Astrocyte of the cerebellum (primary cell): Measurements from ENCODE around the gene SFXN1.
A peak's percentile ranks its signal among the peaks of the same experiment; 100 is the strongest.
"Not testable (repeated sequence)": the region's sequence is repeated elsewhere in the genome, so short reads cannot be mapped to it uniquely, and the experiment has no call there.

Source experiments
- DNase-seq: peaks from one replicate; pipeline ENCODE4 v3.0.0-alpha.2; 2011; ENCODE audit warnings: low read depth
- H3K4me3 ChIP-seq: 2 replicates; pipeline ENCODE4 v1.5.1; 2011; ENCODE audit warnings: mild to moderate bottlenecking, low read depth, low read length, moderate library complexity
- CTCF ChIP-seq: IDR thresholded peaks from 2 replicates; pipeline ENCODE4 v1.5.1; 2012; ENCODE audit warnings: low read length, low read depth, moderate library complexity, mild to moderate bottlenecking; ENCODE audit errors: missing control alignments
- in situ Hi-C: cut with HindIII; loops from 2 replicates; pipeline ENCODE4 v1.10.0; 2017; ENCODE audit warnings: low sequenced_read_pairs

SFXN1 gene

GRCh38 chr5:175501759-175502158 is 23.4 kb downstream of the SFXN1 start:
- no peak for TF ChIP-seq CTCF
- in situ Hi-C loops = no loop called here
- DNase-seq = no peak
- no peak overlapping the region for H3K4me3 ChIP-seq

GRCh38 chr5:175507671-175508070 is 29.3 kb downstream of the SFXN1 start:
- in situ Hi-C loops = not testable (repeated sequence)

GRCh38 chr5:175508896-175509295 is 30.5 kb downstream of the SFXN1 start:
- TF ChIP-seq CTCF = no peak
- in situ Hi-C loops = no loop called here
- no peak overlapping the region for H3K4me3 ChIP-seq
- no peak for DNase-seq

More at GRCh38 chr5:175507671-175508070, 29.3 kb downstream of the SFXN1 start:
- not testable (repeated sequence) for DNase-seq, H3K4me3 ChIP-seq

- no peak for TF ChIP-seq CTCF
These were observed 34.9 kb downstream of the SFXN1 start for GRCh38 chr5:175513297-175513696.

GRCh38 chr5:175513726-175514125 is 35.4 kb downstream of the SFXN1 start:
- H3K4me3 ChIP-seq = no peak overlapping the region
- DNase-seq = no peak
- in situ Hi-C loops = no loop called here
- no peak for TF ChIP-seq CTCF

More at GRCh38 chr5:175513297-175513696, 34.9 kb downstream of the SFXN1 start:
- DNase-seq = no peak
- H3K4me3 ChIP-seq = no peak overlapping the region
- in situ Hi-C loops = no loop called here

DNA sequence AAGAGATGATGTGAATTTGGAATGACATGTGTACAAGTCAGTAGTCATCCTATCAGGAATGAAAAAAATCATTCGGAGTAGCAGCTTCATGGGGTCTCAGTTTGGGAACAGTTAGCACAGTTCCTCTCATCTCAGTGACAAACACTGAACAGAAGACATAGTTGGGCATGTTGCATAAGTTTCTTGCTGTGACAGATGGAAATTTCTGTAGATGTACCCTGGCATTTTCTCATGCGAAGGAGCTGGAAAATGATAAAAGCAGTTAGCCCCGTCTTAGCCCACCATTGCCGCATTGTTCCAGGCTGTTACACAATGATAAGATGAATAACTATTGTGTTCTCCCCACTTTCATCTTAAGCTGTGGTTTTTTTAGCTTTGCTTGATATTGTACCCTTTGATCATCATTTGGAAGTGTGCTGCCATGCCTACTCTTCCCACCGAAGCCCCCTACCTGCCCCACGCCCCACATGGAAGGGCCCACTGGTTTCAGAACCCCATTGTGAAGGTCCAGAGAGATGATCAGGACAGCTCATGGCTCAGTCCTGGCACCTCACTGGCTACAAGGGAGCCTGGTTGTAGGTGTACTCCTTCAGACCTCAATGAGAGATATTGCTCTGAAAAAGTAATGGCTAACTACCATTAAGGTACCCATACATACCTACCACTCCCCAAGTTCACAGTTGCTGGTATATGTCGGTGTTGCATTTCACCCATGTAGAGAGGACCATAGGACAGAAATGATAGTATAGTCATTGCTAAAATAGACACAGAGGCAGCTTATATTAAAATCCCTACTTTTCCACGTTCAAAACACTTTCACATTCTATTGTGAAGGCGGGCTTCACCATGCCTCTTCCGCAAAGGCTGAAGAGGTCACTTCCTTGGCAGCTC is 38.8 kb downstream of the SFXN1 start:
- in situ Hi-C loops = no loop called here
- no peak overlapping the region for H3K4me3 ChIP-seq
- TF ChIP-seq CTCF = no peak
- no peak for DNase-seq

DNA sequence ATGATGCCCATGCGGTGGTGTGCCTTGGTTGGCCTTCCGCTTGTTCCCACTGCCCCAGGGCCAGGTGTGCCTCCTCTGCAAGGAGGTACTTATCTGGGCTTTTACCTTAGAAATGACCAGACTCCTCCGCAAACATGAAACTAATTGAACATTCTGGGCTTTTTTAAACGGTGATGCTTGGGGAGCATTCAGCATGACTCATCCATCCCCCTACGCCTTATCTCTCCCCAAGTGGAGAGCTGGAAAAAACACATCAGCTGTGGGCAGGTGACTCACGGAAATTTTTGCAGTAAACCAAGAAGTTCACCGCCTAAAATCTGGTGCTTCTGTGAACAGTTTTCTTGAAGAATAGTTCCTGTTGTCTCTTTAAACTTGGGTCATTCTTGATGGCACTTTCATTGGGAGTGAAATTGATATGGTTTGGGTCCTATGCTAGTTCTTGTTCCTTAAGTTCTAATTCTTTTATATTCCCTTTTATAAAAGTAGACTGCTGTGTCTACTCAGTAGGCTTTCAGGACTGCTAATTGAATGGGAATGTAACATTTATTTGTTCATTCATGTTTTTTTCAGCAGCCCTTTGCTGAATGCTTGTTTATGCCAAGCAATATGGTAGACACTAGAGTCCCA is 39.6 kb downstream of the SFXN1 start:
- TF ChIP-seq CTCF = no peak
- peak; percentile 84 for DNase-seq
- no peak overlapping the region for H3K4me3 ChIP-seq
- in situ Hi-C loops = no loop called here
